ENCODE results near the gene MED13L.

The MED13L gene

GRCh38 chr12:116092776-116093175, 184.7 kb downstream of the MED13L start:
- Histone ChIP-seq H3K9me3 (replicated peaks; ENCODE audit: low read length) (no peaks in the 10 kb centered on the region), H3K4me3 (ENCODE audit: low read length) (no peak overlapping the region), H3K27me3 (ENCODE audit: control insufficient read depth, insufficient read depth, low read length) (no peaks in the 10 kb centered on the region), H3K36me3 (ENCODE audit: insufficient read depth, low read length) (peaks cover 5% of the 10 kb centered on the region), H3K4me2 (ENCODE audit: low read length) (no peak overlapping the region), H3K4me1 (ENCODE audit: control insufficient read depth, insufficient read depth, low read length) (peaks cover 6% of the 10 kb centered on the region), H3K9ac (ENCODE audit: low read depth, low read length) (no peak overlapping the region)

GRCh38 chr12:116092162-116092561, 185.3 kb downstream of the MED13L start:
- Histone ChIP-seq H3K4me2 (ENCODE audit: low read length) (no peak overlapping the region), H3K4me3 (ENCODE audit: low read length) (no peak overlapping the region), H3K9me3 (replicated peaks; ENCODE audit: low read length) (no peaks in the 10 kb centered on the region), H3K4me1 (ENCODE audit: control insufficient read depth, insufficient read depth, low read length) (peaks cover 6% of the 10 kb centered on the region), H3K9ac (ENCODE audit: low read depth, low read length) (no peak overlapping the region), H3K27me3 (ENCODE audit: control insufficient read depth, insufficient read depth, low read length) (no peaks in the 10 kb centered on the region), H3K36me3 (ENCODE audit: insufficient read depth, low read length) (peaks cover 5% of the 10 kb centered on the region)

- H3K27me3 ChIP-seq (ENCODE audit: control insufficient read depth, insufficient read depth, low read length): no peaks in the 10 kb centered on the region
- no peak overlapping the region for H3K4me2 ChIP-seq (ENCODE audit: low read length)
- H3K4me1 ChIP-seq (ENCODE audit: control insufficient read depth, insufficient read depth, low read length): peaks cover 6% of the 10 kb centered on the region
- H3K9me3 ChIP-seq (replicated peaks; ENCODE audit: low read length): no peaks in the 10 kb centered on the region
- H3K9ac ChIP-seq (ENCODE audit: low read depth, low read length): no peak overlapping the region
- no peak overlapping the region for H3K4me3 ChIP-seq (ENCODE audit: low read length)
- H3K36me3 ChIP-seq (ENCODE audit: insufficient read depth, low read length): peaks cover 5% of the 10 kb centered on the region
Measured at GRCh38 chr12:116091579-116091978, 185.9 kb downstream of the MED13L start.

- H3K4me1 ChIP-seq (ENCODE audit: control insufficient read depth, insufficient read depth, low read length): peaks cover 6% of the 10 kb centered on the region
- H3K9me3 ChIP-seq (replicated peaks; ENCODE audit: low read length): no peaks in the 10 kb centered on the region
- no peaks in the 10 kb centered on the region for H3K27me3 ChIP-seq (ENCODE audit: control insufficient read depth, insufficient read depth, low read length)
- no peak overlapping the region for H3K9ac ChIP-seq (ENCODE audit: low read depth, low read length)
- H3K36me3 ChIP-seq (ENCODE audit: insufficient read depth, low read length): no peaks in the 10 kb centered on the region
- H3K4me2 ChIP-seq (ENCODE audit: low read length): no peak overlapping the region
- H3K4me3 ChIP-seq (ENCODE audit: low read length): no peak overlapping the region
Measured at GRCh38 chr12:116090516-116090915, 187.0 kb downstream of the MED13L start.

GRCh38 chr12:116089080-116089479, 188.4 kb downstream of the MED13L start:
- H3K4me1 ChIP-seq (ENCODE audit: control insufficient read depth, insufficient read depth, low read length): peaks cover 6% of the 10 kb centered on the region
- no peaks in the 10 kb centered on the region for H3K9me3 ChIP-seq (replicated peaks; ENCODE audit: low read length)
- no peak overlapping the region for H3K4me2 ChIP-seq (ENCODE audit: low read length)
- H3K27me3 ChIP-seq (ENCODE audit: control insufficient read depth, insufficient read depth, low read length): no peaks in the 10 kb centered on the region
- no peak overlapping the region for H3K9ac ChIP-seq (ENCODE audit: low read depth, low read length)
- no peak overlapping the region for H3K4me3 ChIP-seq (ENCODE audit: low read length)
- peaks cover 2% of the 10 kb centered on the region for H3K36me3 ChIP-seq (ENCODE audit: insufficient read depth, low read length)

GRCh38 chr12:116087962-116088361, 189.5 kb downstream of the MED13L start:
- Histone ChIP-seq H3K9ac (ENCODE audit: low read depth, low read length) (no peak overlapping the region), H3K4me3 (ENCODE audit: low read length) (no peak overlapping the region)

GRCh38 chr12:116087399-116087798, 190.1 kb downstream of the MED13L start:
- H3K4me1 ChIP-seq (ENCODE audit: control insufficient read depth, insufficient read depth, low read length): peaks cover 6% of the 10 kb centered on the region
- H3K9me3 ChIP-seq (replicated peaks; ENCODE audit: low read length): no peaks in the 10 kb centered on the region
- no peak overlapping the region for H3K9ac ChIP-seq (ENCODE audit: low read depth, low read length)
- H3K4me2 ChIP-seq (ENCODE audit: low read length): no peak overlapping the region
- H3K36me3 ChIP-seq (ENCODE audit: insufficient read depth, low read length): peaks cover 4% of the 10 kb centered on the region
- no peaks in the 10 kb centered on the region for H3K27me3 ChIP-seq (ENCODE audit: control insufficient read depth, insufficient read depth, low read length)
- no peak overlapping the region for H3K4me3 ChIP-seq (ENCODE audit: low read length)

More at GRCh38 chr12:116087962-116088361, 189.5 kb downstream of the MED13L start:
- no peaks in the 10 kb centered on the region for H3K9me3 ChIP-seq (replicated peaks; ENCODE audit: low read length)
- H3K4me2 ChIP-seq (ENCODE audit: low read length): no peak overlapping the region
- no peaks in the 10 kb centered on the region for H3K27me3 ChIP-seq (ENCODE audit: control insufficient read depth, insufficient read depth, low read length)
- H3K4me1 ChIP-seq (ENCODE audit: control insufficient read depth, insufficient read depth, low read length): peaks cover 6% of the 10 kb centered on the region
- H3K36me3 ChIP-seq (ENCODE audit: insufficient read depth, low read length): peaks cover 4% of the 10 kb centered on the region

GRCh38 chr12:116080415-116080814, 197.1 kb downstream of the MED13L start:
- Histone ChIP-seq H3K27me3 (ENCODE audit: control insufficient read depth, insufficient read depth, low read length) (no peaks in the 10 kb centered on the region), H3K4me1 (ENCODE audit: control insufficient read depth, insufficient read depth, low read length) (peaks cover under 1% of the 10 kb centered on the region), H3K9me3 (replicated peaks; ENCODE audit: low read length) (no peaks in the 10 kb centered on the region)

GRCh38 chr12:116078396-116078795, 199.1 kb downstream of the MED13L start:
- Histone ChIP-seq H3K9ac (ENCODE audit: low read depth, low read length) (no peak overlapping the region), H3K4me2 (ENCODE audit: low read length) (no peak overlapping the region), H3K27me3 (ENCODE audit: control insufficient read depth, insufficient read depth, low read length) (no peaks in the 10 kb centered on the region), H3K36me3 (ENCODE audit: insufficient read depth, low read length) (no peaks in the 10 kb centered on the region), H3K4me3 (ENCODE audit: low read length) (no peak overlapping the region), H3K9me3 (replicated peaks; ENCODE audit: low read length) (no peaks in the 10 kb centered on the region), H3K4me1 (ENCODE audit: control insufficient read depth, insufficient read depth, low read length) (peaks cover 4% of the 10 kb centered on the region)

More at GRCh38 chr12:116080415-116080814, 197.1 kb downstream of the MED13L start:
- Histone ChIP-seq H3K4me2 (ENCODE audit: low read length) (no peak overlapping the region), H3K9ac (ENCODE audit: low read depth, low read length) (no peak overlapping the region), H3K36me3 (ENCODE audit: insufficient read depth, low read length) (peaks cover 4% of the 10 kb centered on the region), H3K4me3 (ENCODE audit: low read length) (no peak overlapping the region)

- H3K4me1 ChIP-seq (ENCODE audit: control insufficient read depth, insufficient read depth, low read length): peaks cover 4% of the 10 kb centered on the region
- H3K4me2 ChIP-seq (ENCODE audit: low read length): no peak overlapping the region
- no peaks in the 10 kb centered on the region for H3K36me3 ChIP-seq (ENCODE audit: insufficient read depth, low read length)
- H3K4me3 ChIP-seq (ENCODE audit: low read length): no peak overlapping the region
- H3K9me3 ChIP-seq (replicated peaks; ENCODE audit: low read length): no peaks in the 10 kb centered on the region
- H3K27me3 ChIP-seq (ENCODE audit: control insufficient read depth, insufficient read depth, low read length): no peaks in the 10 kb centered on the region
- no peak overlapping the region for H3K9ac ChIP-seq (ENCODE audit: low read depth, low read length)
Measured at GRCh38 chr12:116077431-116077830, 200.1 kb downstream of the MED13L start.

GRCh38 chr12:116076399-116076798, 201.1 kb downstream of the MED13L start:
- peaks cover 4% of the 10 kb centered on the region for H3K4me1 ChIP-seq (ENCODE audit: control insufficient read depth, insufficient read depth, low read length)
- H3K36me3 ChIP-seq (ENCODE audit: insufficient read depth, low read length): no peaks in the 10 kb centered on the region
- no peaks in the 10 kb centered on the region for H3K27me3 ChIP-seq (ENCODE audit: control insufficient read depth, insufficient read depth, low read length)
- H3K4me3 ChIP-seq (ENCODE audit: low read length): no peak overlapping the region
- no peaks in the 10 kb centered on the region for H3K9me3 ChIP-seq (replicated peaks; ENCODE audit: low read length)
- H3K9ac ChIP-seq (ENCODE audit: low read depth, low read length): no peak overlapping the region
- H3K4me2 ChIP-seq (ENCODE audit: low read length): no peak overlapping the region

- Histone ChIP-seq H3K4me1 (ENCODE audit: control insufficient read depth, insufficient read depth, low read length) (peaks cover 4% of the 10 kb centered on the region), H3K9ac (ENCODE audit: low read depth, low read length) (no peak overlapping the region), H3K9me3 (replicated peaks; ENCODE audit: low read length) (no peaks in the 10 kb centered on the region), H3K4me3 (ENCODE audit: low read length) (no peak overlapping the region), H3K4me2 (ENCODE audit: low read length) (no peak overlapping the region), H3K36me3 (ENCODE audit: insufficient read depth, low read length) (no peaks in the 10 kb centered on the region), H3K27me3 (ENCODE audit: control insufficient read depth, insufficient read depth, low read length) (no peaks in the 10 kb centered on the region)
Measured at GRCh38 chr12:116074686-116075085, 202.8 kb downstream of the MED13L start.
